HFFc6 (cell line): ENCODE measurements around the gene USP43. TPM values are rescaled to one million over a fixed set of nuclear protein-coding genes. Genes with fewer than 3 reads are reported as not detected.
"Not testable (repeated sequence)": the region's sequence is repeated elsewhere in the genome, so short reads cannot be mapped to it uniquely, and the experiment has no call there.

Experiments used
- DNase-seq: peaks from one replicate; pipeline ENCODE4 v3.0.0-alpha.2; 2018
- H3K27ac Mint-ChIP-seq: 2 replicates; pipeline ENCODE4 v1.8.0; 2020; ENCODE audit warnings: mild to moderate bottlenecking, mixed read lengths
- H3K27me3 Mint-ChIP-seq: 2 replicates; pipeline ENCODE4 v1.8.0; 2021; ENCODE audit warnings: mild to moderate bottlenecking, moderate library complexity, mixed read lengths; ENCODE audit not compliant: insufficient read depth
- H3K36me3 Mint-ChIP-seq: 2 replicates; pipeline ENCODE4 v1.8.0; 2021; ENCODE audit warnings: low read depth, mixed read lengths
- H3K4me1 Mint-ChIP-seq: 2 replicates; pipeline ENCODE4 v1.8.0; 2020; ENCODE audit warnings: low read depth, mixed read lengths
- H3K4me3 Mint-ChIP-seq: 2 replicates; pipeline ENCODE4 v1.8.0; 2020; ENCODE audit warnings: mild to moderate bottlenecking, moderate library complexity, mixed read lengths
- H3K9me3 Mint-ChIP-seq: 2 replicates; pipeline ENCODE4 v1.8.0; 2020; ENCODE audit warnings: mild to moderate bottlenecking, mixed read lengths
- total RNA-seq, 6 experiments: library from RNA; stranded (reverse); fragmentation: NEBNext Ultra II Directional; extraction: Animal tissue kit (Norgen Biotek cat#: 25700); gene quantifications; 2 replicates in 1 of 6; 3 replicates in 5 of 6; pipeline ENCODE4 v1.2.3, GENCODE V29; 2021
- TF ChIP-seq, protein P1 (sequence below): fragments of 200-600 bp; sonication (generic); IDR thresholded peaks from 2 replicates; pipeline ENCODE4 v1.5.0; 2021; ENCODE audit warnings: antibody characterized with exemption, mild to moderate bottlenecking

The USP43 gene
- total RNA-seq, 6 experiments from 2014 or later: 0.09 TPM; not detected in 5

DNA sequence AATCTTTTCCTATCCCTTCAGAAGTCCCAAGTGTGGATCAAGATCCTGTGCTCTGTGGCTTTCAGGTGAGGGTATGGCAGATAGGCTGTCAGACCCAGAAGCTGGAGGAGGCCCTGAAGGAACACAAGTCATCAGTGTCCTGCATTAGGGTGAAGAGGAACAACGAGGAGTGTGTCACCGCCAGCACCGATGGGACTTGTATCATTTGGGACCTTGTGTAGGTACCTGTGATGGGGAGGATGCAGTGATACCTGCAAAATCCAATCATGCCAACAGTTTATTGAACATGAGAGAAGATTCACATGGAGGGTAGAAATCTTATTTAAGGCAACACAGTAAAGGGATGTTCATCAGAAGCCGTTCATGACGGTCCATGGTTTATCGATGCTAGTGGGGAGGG is 10.0 kb upstream of the USP43 start:
- TF ChIP-seq, protein P1, sequence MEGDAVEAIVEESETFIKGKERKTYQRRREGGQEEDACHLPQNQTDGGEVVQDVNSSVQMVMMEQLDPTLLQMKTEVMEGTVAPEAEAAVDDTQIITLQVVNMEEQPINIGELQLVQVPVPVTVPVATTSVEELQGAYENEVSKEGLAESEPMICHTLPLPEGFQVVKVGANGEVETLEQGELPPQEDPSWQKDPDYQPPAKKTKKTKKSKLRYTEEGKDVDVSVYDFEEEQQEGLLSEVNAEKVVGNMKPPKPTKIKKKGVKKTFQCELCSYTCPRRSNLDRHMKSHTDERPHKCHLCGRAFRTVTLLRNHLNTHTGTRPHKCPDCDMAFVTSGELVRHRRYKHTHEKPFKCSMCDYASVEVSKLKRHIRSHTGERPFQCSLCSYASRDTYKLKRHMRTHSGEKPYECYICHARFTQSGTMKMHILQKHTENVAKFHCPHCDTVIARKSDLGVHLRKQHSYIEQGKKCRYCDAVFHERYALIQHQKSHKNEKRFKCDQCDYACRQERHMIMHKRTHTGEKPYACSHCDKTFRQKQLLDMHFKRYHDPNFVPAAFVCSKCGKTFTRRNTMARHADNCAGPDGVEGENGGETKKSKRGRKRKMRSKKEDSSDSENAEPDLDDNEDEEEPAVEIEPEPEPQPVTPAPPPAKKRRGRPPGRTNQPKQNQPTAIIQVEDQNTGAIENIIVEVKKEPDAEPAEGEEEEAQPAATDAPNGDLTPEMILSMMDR: no peak
- Mint-ChIP-seq H3K4me1 (no peaks in the 10 kb centered on the region), H3K27ac (no peak overlapping the region), H3K9me3 (peaks cover 55% of the 10 kb centered on the region), H3K4me3 (no peak overlapping the region), H3K36me3 (peaks cover 6% of the 10 kb centered on the region; the same call in 1 of the 2 replicates), H3K27me3 (no peaks in the 10 kb centered on the region; the same call in 1 of the 2 replicates)
- DNase-seq: no peak

DNA sequence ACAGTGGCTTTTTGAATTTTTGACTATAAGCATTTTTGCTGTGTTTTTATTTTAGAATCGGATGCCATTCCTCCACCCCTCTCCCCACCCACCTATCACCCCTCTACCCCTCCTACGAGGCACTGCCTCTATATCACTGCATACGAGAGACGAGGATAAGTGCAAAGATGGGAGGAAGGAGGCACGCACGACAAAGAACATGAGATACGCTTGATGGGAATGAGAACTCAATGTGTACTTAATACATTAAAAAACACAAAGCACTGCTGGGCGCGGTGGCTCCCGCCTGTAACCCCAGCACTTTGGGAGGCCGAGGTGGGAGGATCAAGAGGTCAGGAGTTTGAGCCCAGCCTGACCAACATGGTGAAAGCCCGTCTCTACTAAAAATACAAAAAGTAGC is 8.8 kb upstream of the USP43 start:
- Mint-ChIP-seq H3K4me3 (no peak overlapping the region), H3K4me1 (no peaks in the 10 kb centered on the region), H3K9me3 (peaks cover 48% of the 10 kb centered on the region), H3K27ac (no peak overlapping the region), H3K36me3 (0 out of 2 replicates have a peak, but pooled peaks cover under 1% of the 10 kb centered on the region), H3K27me3 (no peaks in the 10 kb centered on the region; the same call in 1 of the 2 replicates)
- no peak for DNase-seq
- TF ChIP-seq, protein P1: no peak

DNA sequence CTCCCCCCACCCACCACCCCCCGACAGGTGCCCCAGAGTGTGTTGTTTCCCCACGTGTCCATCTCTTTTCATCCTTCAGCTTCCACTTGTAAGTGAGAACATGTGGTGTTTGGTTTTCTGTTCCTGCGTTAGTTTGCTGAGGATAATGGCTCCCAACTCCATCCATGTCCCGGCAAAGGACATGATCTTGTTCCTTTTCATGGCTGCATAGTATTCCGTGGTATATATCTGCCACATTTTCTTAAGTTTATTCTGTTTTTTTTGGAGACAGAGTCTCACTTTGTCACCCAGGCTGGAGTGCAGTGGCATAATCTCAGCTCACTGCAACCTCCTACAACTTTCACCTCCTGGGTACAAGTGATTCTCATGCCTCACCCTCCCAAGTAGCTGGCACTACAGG is 4.9 kb upstream of the USP43 start:
- DNase-seq, H3K4me3 Mint-ChIP-seq: not testable (repeated sequence)

DNA sequence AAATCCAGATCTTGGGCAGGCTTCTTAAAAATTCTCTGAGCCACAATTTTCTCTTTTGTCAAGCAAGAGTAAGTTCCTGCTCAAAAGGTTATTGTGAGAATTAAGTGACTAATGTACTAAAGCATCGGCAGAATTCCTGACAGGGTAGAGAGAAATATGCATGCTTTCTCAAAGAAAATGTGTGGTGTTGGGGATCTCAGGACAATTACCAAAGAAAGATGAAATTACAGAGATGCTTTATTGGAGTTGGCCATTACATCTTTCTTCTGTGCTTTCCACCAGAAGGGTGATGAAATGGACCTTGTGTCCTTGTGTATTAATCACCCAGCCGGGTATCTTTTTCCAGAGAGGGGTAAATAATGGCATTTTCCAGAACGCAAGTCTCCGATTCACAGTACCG is 1.7 kb upstream of the USP43 start:
- peaks cover 23% of the 10 kb centered on the region for H3K9me3 Mint-ChIP-seq
- peaks cover 4% of the 10 kb centered on the region for H3K27me3 Mint-ChIP-seq
- no peak for DNase-seq
- no peak overlapping the region for H3K4me3 Mint-ChIP-seq
- peaks cover 5% of the 10 kb centered on the region for H3K36me3 Mint-ChIP-seq
- H3K27ac Mint-ChIP-seq: no peak overlapping the region
- peaks cover 8% of the 10 kb centered on the region for H3K4me1 Mint-ChIP-seq
- TF ChIP-seq, protein P1: no peak

More for the DNA sequence above, 4.9 kb upstream of the USP43 start:
- H3K9me3 Mint-ChIP-seq: peaks cover 36% of the 10 kb centered on the region
- H3K4me1 Mint-ChIP-seq, H3K27me3 Mint-ChIP-seq, H3K36me3 Mint-ChIP-seq, H3K27ac Mint-ChIP-seq: not testable (repeated sequence)

DNA sequence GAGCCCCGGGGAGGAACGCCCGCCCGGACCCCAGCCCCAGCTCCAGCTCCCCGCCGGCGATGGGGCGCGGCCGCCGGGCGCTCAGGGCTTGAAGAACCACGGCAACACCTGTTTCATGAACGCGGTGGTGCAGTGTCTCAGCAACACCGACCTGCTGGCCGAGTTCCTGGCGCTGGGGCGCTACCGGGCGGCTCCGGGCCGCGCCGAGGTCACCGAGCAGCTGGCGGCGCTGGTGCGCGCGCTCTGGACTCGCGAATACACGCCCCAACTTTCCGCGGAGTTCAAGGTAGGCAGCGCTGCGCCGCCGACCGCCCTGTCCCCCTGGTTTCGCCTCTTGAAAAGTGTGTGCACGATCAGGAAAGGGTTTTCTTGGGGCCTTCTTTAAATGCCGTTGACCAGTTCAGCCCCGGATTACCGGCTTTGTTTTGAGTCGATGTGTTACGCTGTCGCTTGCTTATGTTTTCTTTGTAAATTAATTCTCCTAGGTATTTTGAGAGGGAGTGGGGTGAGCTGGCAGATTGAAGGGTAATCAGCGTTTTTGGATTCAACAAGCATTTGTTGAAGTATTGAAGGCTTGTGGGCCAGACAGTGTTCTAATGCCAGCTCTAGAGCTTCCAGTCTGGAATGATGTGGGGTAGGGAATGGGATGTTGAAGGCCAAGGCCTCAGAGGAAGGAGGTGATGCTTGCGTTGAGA is 681 bp downstream of the USP43 start:
- Mint-ChIP-seq H3K9me3 (peaks cover 14% of the 10 kb centered on the region), H3K27ac (no peak overlapping the region), H3K4me3 (no peak overlapping the region; the same call in 1 of the 2 replicates), H3K36me3 (peaks cover 5% of the 10 kb centered on the region), H3K27me3 (peaks cover 4% of the 10 kb centered on the region), H3K4me1 (peaks cover 12% of the 10 kb centered on the region)
- TF ChIP-seq, protein P1: no peak
- no peak for DNase-seq

DNA sequence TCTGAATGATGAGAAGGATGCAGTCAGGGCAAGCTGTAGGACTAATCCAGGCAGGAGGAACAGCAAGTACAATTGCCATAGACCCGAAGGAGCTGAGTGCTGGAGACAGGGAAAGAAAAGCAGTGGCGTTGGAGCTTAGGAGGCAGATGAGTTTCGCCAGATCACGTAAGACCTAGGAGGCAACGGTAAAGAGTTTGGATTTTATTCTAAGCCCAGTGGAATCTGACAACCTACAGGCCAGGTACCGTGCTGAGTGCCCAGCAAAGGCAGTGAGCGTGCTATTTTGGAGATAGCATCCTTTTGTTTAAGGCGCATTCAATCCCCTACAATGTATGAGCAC is 1.2 kb downstream of the USP43 start:
- H3K27ac Mint-ChIP-seq: no peak overlapping the region
- H3K27me3 Mint-ChIP-seq: peaks cover 4% of the 10 kb centered on the region
- peaks cover 12% of the 10 kb centered on the region for H3K4me1 Mint-ChIP-seq
- TF ChIP-seq, protein P1: no peak
- H3K4me3 Mint-ChIP-seq: no peak overlapping the region; the same call in 1 of the 2 replicates
- no peak for DNase-seq
- peaks cover 5% of the 10 kb centered on the region for H3K36me3 Mint-ChIP-seq
- peaks cover 14% of the 10 kb centered on the region for H3K9me3 Mint-ChIP-seq
